GM12878 (cell line): ENCODE measurements around the gene ADAMTS2.

Source experiments
- CEBPB ChIP-seq, 2 experiments: fragments of 150-350 bp in 1 of 2; IDR thresholded peaks; 2 replicates each; pipeline ENCODE4 v1.6.1; 2012 to 2014; ENCODE audit warnings: low read depth in 2 of 2, low read length in 2 of 2, borderline replicate concordance in 1 of 2, inconsistent platforms in 1 of 2
- CTCF ChIP-seq, 3 experiments: IDR thresholded peaks in 2 of 3; conservative IDR thresholded peaks in 1 of 3; 2 replicates each; pipeline ENCODE4 v1.5.1; 2011; ENCODE audit warnings: low read depth in 3 of 3, low read length in 3 of 3, mild to moderate bottlenecking in 3 of 3, control low read depth in 2 of 3, moderate library complexity in 2 of 3, inconsistent platforms in 1 of 3, mixed read lengths in 1 of 3; ENCODE audit not compliant: control insufficient read depth in 2 of 3, insufficient read depth in 1 of 3; ENCODE audit errors: extremely low read depth in 1 of 3
- MAX ChIP-seq: IDR thresholded peaks from 2 replicates; pipeline ENCODE4 v1.6.1; 2012; ENCODE audit warnings: low read depth, low read length, improper control_type of control experiment
- MXI1 ChIP-seq: fragments of 150-350 bp; IDR thresholded peaks from 2 replicates; pipeline ENCODE4 v1.6.1; 2011; ENCODE audit warnings: low read depth, mild to moderate bottlenecking, inconsistent platforms, low read length, improper control_type of control experiment
- TCF7 ChIP-seq: IDR thresholded peaks from 2 replicates; pipeline ENCODE4 v1.6.1; 2014; ENCODE audit warnings: antibody characterized with exemption, borderline replicate concordance
- YY1 ChIP-seq: IDR thresholded peaks from 2 replicates; pipeline ENCODE4 v1.6.1; 2011; ENCODE audit warnings: low read depth, mild to moderate bottlenecking, low read length

GRCh38 chr5:179373961-179374505 lies 28.8 kb upstream of the ADAMTS2 start:
- TF ChIP-seq CTCF (IDR thresholded peaks at IDR 0.05 in 2 of 3, conservative IDR thresholded peaks at IDR 0.05 in 1 of 3; ENCODE audit: control insufficient read depth in 2 of 3, extremely low read depth in 1 of 3, insufficient read depth in 1 of 3, low read depth in 3 of 3, low read length in 3 of 3) (no peak), YY1 (no peak), TCF7 (no peak), MXI1 (no peak), CEBPB (IDR thresholded peaks at IDR 0.05; ENCODE audit: borderline replicate concordance in 1 of 2, low read depth in 2 of 2, low read length in 2 of 2) (no peak), MAX (no peak)
